ENCODE results near the gene MCAM.

DNA sequence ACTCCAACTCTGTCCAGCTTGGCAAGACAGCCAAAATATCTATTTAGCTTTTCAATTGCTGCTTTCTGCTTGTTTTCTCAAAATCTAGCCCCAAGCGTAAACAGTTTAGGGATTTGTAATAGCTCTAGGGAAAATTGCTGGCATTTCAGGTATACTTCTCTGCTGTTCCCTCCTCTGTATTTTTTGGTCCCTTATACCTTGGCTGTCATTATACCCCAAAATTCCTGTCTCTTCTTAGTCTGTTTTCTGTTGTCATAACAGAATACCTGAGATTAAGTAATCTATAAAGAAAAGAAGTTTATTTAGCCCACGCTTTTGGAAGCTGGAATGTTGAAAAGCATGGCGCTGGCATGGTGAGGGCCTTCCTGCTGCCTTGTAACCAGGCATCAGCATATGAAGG lies 23.5 kb downstream of the MCAM start:
- TF ChIP-seq POLR2AphosphoS5 (IDR thresholded peaks at IDR 0.05; ENCODE audit: borderline replicate concordance, low read depth, low read length) (no peak), EZH2 (IDR thresholded peaks at IDR 0.05) (no peak)
